Suprapubic skin (tissue), 4 donors: ENCODE data around the gene RBM39. TPM values are rescaled to one million over a fixed set of nuclear protein-coding genes. Genes with fewer than 3 reads are reported as not detected.
A peak's percentile ranks its signal among the peaks of the same experiment; 100 is the strongest.
"Not testable (repeated sequence)": the region's sequence is repeated elsewhere in the genome, so short reads cannot be mapped to it uniquely, and the experiment has no call there.

ENCODE experiments used
- DNase-seq, 2 donors: peaks; one replicate each; pipeline ENCODE4 v3.0.0-alpha.2; 2019; ENCODE audit warnings: low spot score in 2 of 2
- H3K27ac ChIP-seq: fragments of 200-600 bp; sonication (generic); one replicate; pipeline ENCODE4 v1.5.1; 2019
- H3K27me3 ChIP-seq: fragments of 200-600 bp; sonication (generic); one replicate; pipeline ENCODE4 v1.5.1; 2019
- H3K36me3 ChIP-seq: fragments of 200-600 bp; sonication (generic); one replicate; pipeline ENCODE4 v1.5.1; 2019
- H3K4me1 ChIP-seq: fragments of 200-600 bp; sonication (generic); one replicate; pipeline ENCODE4 v1.5.1; 2019
- H3K4me3 ChIP-seq: fragments of 200-600 bp; sonication (generic); one replicate; pipeline ENCODE4 v1.5.1; 2019; ENCODE audit warnings: mild to moderate bottlenecking
- H3K9me3 ChIP-seq: fragments of 200-600 bp; sonication (generic); one replicate; pipeline ENCODE4 v1.5.1; 2019
- CTCF ChIP-seq, 2 donors: fragments of 200-600 bp in 1 of 2; fragments of 450-650 bp in 1 of 2; sonication (generic) in 1 of 2; IDR thresholded peaks; one replicate each; pipeline ENCODE4 v1.5.1; 2016 to 2019; ENCODE audit warnings: antibody characterized with exemption in 2 of 2, mild to moderate bottlenecking in 1 of 2, moderate library complexity in 1 of 2
- EP300 ChIP-seq: sonication (generic); formaldehyde crosslinking; IDR thresholded peaks from one replicate; pipeline ENCODE4 v1.6.1; 2017; ENCODE audit warnings: antibody characterized with exemption
- POLR2A ChIP-seq, 2 donors: fragments of 450-650 bp; IDR thresholded peaks; one replicate each; pipeline ENCODE4 v1.6.1; 2017; ENCODE audit warnings: antibody characterized with exemption in 2 of 2, mild to moderate bottlenecking in 2 of 2, moderate library complexity in 2 of 2
- POLR2AphosphoS5 ChIP-seq, 3 donors: sonication (generic); formaldehyde crosslinking; IDR thresholded peaks; one replicate each; pipeline ENCODE4 v1.6.1; 2017; ENCODE audit warnings: antibody characterized with exemption in 3 of 3
- WGBS: methylation state at CpG from one replicate; pipeline ENCODE4 v1.1.5; 2018; 5-methylcytosine and 5-hydroxymethylcytosine counted together
- total RNA-seq, 4 donors: library from RNA; depleted of rRNA; stranded (reverse); fragments of >200 nt; gene quantifications; one replicate each; pipeline ENCODE4 v1.1.0, GENCODE V29; 2016

RBM39 gene
- total RNA-seq, 4 donors from 2014 or later: 245 to 599 (median 258) TPM

DNA sequence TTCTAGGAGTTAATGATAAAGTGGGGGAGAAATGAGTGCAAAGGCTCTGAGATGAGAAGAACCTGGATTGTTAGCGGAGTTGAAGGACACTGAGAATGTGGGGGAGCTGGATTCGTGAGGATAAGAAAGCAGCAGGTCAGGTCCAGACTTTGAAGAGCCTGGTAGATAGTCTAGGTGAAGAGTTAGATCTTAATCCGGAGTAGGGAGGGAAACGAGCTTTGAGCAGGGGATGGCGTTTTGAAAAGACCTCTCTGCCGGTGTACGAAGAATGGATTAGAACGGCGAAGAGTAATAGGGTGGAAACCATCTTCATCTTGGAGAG is 29.3 kb upstream of the RBM39 start:
- H3K4me3 ChIP-seq: peak overlapping the region; percentile 78

DNA sequence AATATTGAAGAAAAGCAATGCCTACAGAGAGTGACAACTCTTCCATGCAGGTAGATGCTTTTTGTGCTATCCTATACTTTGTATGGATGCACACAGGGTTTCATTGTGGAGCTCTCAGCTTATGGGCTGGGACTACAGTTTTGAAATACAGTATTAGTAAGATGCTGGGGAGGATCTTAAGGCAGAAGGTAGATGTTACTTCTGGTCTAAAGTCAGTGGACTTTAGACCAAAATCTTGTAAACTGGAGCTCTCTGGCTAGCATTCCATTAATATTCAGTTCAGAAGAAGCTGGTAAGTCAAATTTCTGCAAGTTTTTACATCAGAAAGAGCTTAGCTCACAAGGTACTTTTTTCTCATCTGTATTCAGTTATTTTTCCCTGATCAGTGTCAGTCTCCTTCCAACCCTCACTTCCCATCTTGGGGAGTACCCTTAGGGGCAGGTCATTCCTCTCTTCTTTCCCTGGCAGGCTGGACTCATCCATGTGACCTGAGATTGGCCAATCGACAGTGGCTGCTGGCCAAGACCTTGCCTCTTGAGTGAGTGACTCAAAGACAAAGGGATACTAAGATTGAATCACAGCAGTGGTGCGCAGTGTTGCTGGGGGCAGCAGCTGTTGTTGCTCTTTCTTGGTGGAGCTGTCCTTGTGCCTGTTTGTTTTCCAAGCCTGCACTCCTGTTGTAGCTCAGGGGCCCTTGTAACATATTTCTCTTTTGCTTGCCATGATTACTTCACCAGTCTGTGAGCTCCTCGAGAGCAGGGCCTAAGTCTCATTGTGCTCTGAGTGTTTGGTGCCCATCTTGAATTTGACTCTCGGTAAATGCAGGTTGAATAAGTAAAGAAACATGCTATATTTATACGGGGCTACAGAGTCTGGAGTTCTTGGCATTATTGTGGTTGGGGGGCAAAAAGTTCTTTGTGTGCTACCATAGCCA is 26.9 kb upstream of the RBM39 start:
- Histone ChIP-seq H3K27me3 (no peaks in the 10 kb centered on the region), H3K4me3 (no peak overlapping the region), H3K4me1 (peaks cover 57% of the 10 kb centered on the region), H3K36me3 (peaks cover under 1% of the 10 kb centered on the region), H3K27ac (peak overlapping the region; percentile 91), H3K9me3 (no peaks in the 10 kb centered on the region)
- WGBS: 37% methylated on average over 5 of the region's 5 CpGs
- peak; percentile 98 to 99 for DNase-seq
- no peak for TF ChIP-seq CTCF (IDR thresholded peaks at IDR 0.05)
- TF ChIP-seq POLR2AphosphoS5 (IDR thresholded peaks at IDR 0.05): peak; percentile 91 to 99 (median 95)
- TF ChIP-seq POLR2A (IDR thresholded peaks at IDR 0.05): peak; percentile 22 to 93
- TF ChIP-seq EP300: no peak

More for the DNA sequence above, 29.3 kb upstream of the RBM39 start:
- H3K27ac ChIP-seq: peak overlapping the region; percentile 91
- no peak for TF ChIP-seq POLR2A (IDR thresholded peaks at IDR 0.05)
- no peak for TF ChIP-seq POLR2AphosphoS5 (IDR thresholded peaks at IDR 0.05)
- TF ChIP-seq EP300: no peak
- no peak for TF ChIP-seq CTCF (IDR thresholded peaks at IDR 0.05)
- 77% methylated on average over 9 of the region's 9 CpGs for WGBS
- H3K36me3 ChIP-seq: peaks cover 7% of the 10 kb centered on the region
- H3K4me1 ChIP-seq: peaks cover 62% of the 10 kb centered on the region
- H3K9me3 ChIP-seq: no peaks in the 10 kb centered on the region
- no peak for DNase-seq
- no peaks in the 10 kb centered on the region for H3K27me3 ChIP-seq

- peak; percentile 76 to 80 for DNase-seq
- Histone ChIP-seq H3K27ac (peak overlapping the region; percentile 91), H3K36me3 (no peaks in the 10 kb centered on the region), H3K4me3 (no peak overlapping the region), H3K9me3 (no peaks in the 10 kb centered on the region), H3K4me1 (peaks cover 47% of the 10 kb centered on the region), H3K27me3 (no peaks in the 10 kb centered on the region)
- no peak for TF ChIP-seq CTCF (IDR thresholded peaks at IDR 0.05)
- peak in 1 of 2 donors; percentile 55 for TF ChIP-seq POLR2A (IDR thresholded peaks at IDR 0.05)
- TF ChIP-seq POLR2AphosphoS5 (IDR thresholded peaks at IDR 0.05): peak in 1 of 3 donors; percentile 50
- TF ChIP-seq EP300: no peak
- 49% methylated on average over 12 of the region's 12 CpGs for WGBS
These were observed 25.8 kb upstream of the RBM39 start for GRCh38 chr20:35767683-35768481.

GRCh38 chr20:35766843-35767242 is 24.8 kb upstream of the RBM39 start:
- DNase-seq: no peak
- Histone ChIP-seq H3K36me3 (no peaks in the 10 kb centered on the region), H3K4me3 (no peak overlapping the region), H3K4me1 (peaks cover 41% of the 10 kb centered on the region), H3K27ac (no peak overlapping the region), H3K27me3 (no peaks in the 10 kb centered on the region), H3K9me3 (no peaks in the 10 kb centered on the region)
- 76% methylated on average over 4 of the region's 4 CpGs for WGBS
- no peak for TF ChIP-seq CTCF (IDR thresholded peaks at IDR 0.05)
- no peak for TF ChIP-seq POLR2A (IDR thresholded peaks at IDR 0.05)
- no peak for TF ChIP-seq EP300
- no peak for TF ChIP-seq POLR2AphosphoS5 (IDR thresholded peaks at IDR 0.05)

- H3K36me3 ChIP-seq, H3K27me3 ChIP-seq, H3K9me3 ChIP-seq, H3K4me3 ChIP-seq, DNase-seq, H3K27ac ChIP-seq: not testable (repeated sequence)
- WGBS: 24% methylated on average over 2 of the region's 2 CpGs
- peaks cover 28% of the 10 kb centered on the region for H3K4me1 ChIP-seq
These were observed 22.9 kb upstream of the RBM39 start for GRCh38 chr20:35764936-35765335.
